Glutamatergic neuron (in vitro differentiated cells): ENCODE data around the gene ZNF423. TPM values are rescaled to one million over a fixed set of nuclear protein-coding genes. Genes with fewer than 3 reads are reported as not detected.
"Not testable (repeated sequence)": the region's sequence is repeated elsewhere in the genome, so short reads cannot be mapped to it uniquely, and the experiment has no call there.

Experiments used
- DNase-seq: peaks from one replicate; pipeline ENCODE4 v3.0.0; 2022
- H3K27ac Mint-ChIP-seq: one replicate; pipeline ENCODE4 v1.8.0; 2020; ENCODE audit warnings: mild to moderate bottlenecking, mixed read lengths, inconsistent platforms; ENCODE audit not compliant: unreplicated experiment
- H3K27me3 Mint-ChIP-seq: one replicate; pipeline ENCODE4 v1.8.0; 2020; ENCODE audit warnings: mild to moderate bottlenecking, moderate library complexity, mixed read lengths, inconsistent platforms; ENCODE audit not compliant: unreplicated experiment
- H3K36me3 Mint-ChIP-seq: one replicate; pipeline ENCODE4 v1.8.0; 2020; ENCODE audit warnings: mild to moderate bottlenecking, mixed read lengths, inconsistent platforms; ENCODE audit not compliant: unreplicated experiment
- H3K4me1 Mint-ChIP-seq: one replicate; pipeline ENCODE4 v1.8.0; 2020; ENCODE audit warnings: mild to moderate bottlenecking, low read depth, mixed read lengths, inconsistent platforms; ENCODE audit not compliant: unreplicated experiment
- H3K4me3 Mint-ChIP-seq: one replicate; pipeline ENCODE4 v1.8.0; 2020; ENCODE audit warnings: mild to moderate bottlenecking, mixed read lengths, inconsistent platforms; ENCODE audit not compliant: unreplicated experiment
- H3K9me3 Mint-ChIP-seq: one replicate; pipeline ENCODE4 v1.8.0; 2020; ENCODE audit warnings: mild to moderate bottlenecking, moderate library complexity, mixed read lengths, inconsistent platforms; ENCODE audit not compliant: unreplicated experiment
- total RNA-seq: library from RNA; stranded (reverse); fragmentation: NEBNext Ultra II Directional; extraction: Animal tissue kit (Norgen Biotek cat#: 25700); gene quantifications from one replicate; pipeline ENCODE4 v1.2.1, GENCODE V29; 2021; ENCODE audit not compliant: unreplicated experiment
- TF ChIP-seq, protein P1 (sequence below): fragments of 200-600 bp; sonication (generic); IDR thresholded peaks from one replicate; pipeline ENCODE4 v1.5.0; 2021; ENCODE audit not compliant: partially characterized antibody, unreplicated experiment

The ZNF423 gene
- total RNA-seq, 1 donor from 2014 or later, result 149 TPM

- peaks cover 2% of the 10 kb centered on the region for H3K36me3 Mint-ChIP-seq
- peaks cover 16% of the 10 kb centered on the region for H3K4me1 Mint-ChIP-seq
- H3K27ac Mint-ChIP-seq, result peak overlapping the region; percentile 36
- H3K4me3 Mint-ChIP-seq, result no peak overlapping the region
- no peak for DNase-seq
- TF ChIP-seq, protein P1, sequence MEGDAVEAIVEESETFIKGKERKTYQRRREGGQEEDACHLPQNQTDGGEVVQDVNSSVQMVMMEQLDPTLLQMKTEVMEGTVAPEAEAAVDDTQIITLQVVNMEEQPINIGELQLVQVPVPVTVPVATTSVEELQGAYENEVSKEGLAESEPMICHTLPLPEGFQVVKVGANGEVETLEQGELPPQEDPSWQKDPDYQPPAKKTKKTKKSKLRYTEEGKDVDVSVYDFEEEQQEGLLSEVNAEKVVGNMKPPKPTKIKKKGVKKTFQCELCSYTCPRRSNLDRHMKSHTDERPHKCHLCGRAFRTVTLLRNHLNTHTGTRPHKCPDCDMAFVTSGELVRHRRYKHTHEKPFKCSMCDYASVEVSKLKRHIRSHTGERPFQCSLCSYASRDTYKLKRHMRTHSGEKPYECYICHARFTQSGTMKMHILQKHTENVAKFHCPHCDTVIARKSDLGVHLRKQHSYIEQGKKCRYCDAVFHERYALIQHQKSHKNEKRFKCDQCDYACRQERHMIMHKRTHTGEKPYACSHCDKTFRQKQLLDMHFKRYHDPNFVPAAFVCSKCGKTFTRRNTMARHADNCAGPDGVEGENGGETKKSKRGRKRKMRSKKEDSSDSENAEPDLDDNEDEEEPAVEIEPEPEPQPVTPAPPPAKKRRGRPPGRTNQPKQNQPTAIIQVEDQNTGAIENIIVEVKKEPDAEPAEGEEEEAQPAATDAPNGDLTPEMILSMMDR, result no peak
- H3K9me3 Mint-ChIP-seq, result peaks cover 21% of the 10 kb centered on the region
- peaks cover 14% of the 10 kb centered on the region for H3K27me3 Mint-ChIP-seq
Observed at GRCh38 chr16:49514073-49514980, 341.6 kb downstream of the ZNF423 start.

GRCh38 chr16:49513040-49513439 lies 342.9 kb downstream of the ZNF423 start:
- no peak overlapping the region for H3K27ac Mint-ChIP-seq
- no peaks in the 10 kb centered on the region for H3K36me3 Mint-ChIP-seq
- DNase-seq, result no peak
- peaks cover 23% of the 10 kb centered on the region for H3K9me3 Mint-ChIP-seq
- H3K4me3 Mint-ChIP-seq, result no peak overlapping the region
- TF ChIP-seq, protein P1, result no peak
- peaks cover 13% of the 10 kb centered on the region for H3K27me3 Mint-ChIP-seq
- H3K4me1 Mint-ChIP-seq, result peaks cover 17% of the 10 kb centered on the region

DNA sequence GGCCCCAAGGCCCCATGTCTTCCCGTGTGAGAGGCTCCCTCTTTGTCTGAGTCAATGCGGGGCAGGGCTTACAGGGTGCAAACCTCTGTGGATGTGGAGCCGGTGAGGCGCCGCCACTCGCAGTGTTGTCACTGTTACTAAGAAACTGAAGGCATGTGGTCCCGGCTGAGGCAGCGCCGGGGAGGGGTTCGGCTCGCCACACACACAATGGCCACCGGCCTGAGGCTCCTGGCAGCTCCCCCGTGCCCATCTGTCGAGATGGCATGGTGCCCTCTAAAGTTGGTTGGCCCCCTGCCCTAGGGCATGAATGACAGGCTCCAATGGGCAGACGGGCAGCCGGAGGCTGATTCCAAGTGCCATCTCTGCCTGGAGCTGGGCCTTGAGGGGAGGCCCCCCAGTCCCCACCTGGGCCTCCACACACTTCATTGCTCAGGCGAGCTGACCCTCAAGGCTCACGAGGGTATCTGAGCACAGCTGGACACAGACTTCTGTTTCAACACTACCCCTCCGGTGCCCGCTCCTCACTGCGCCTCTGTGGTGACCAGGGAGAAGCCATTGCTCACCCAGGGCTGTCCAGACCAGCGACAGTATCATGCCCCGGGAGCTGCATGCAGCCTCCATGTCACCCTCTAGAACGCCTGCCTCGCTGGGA lies 345.1 kb downstream of the ZNF423 start:
- TF ChIP-seq, protein P1, result no peak
- peaks cover 23% of the 10 kb centered on the region for H3K9me3 Mint-ChIP-seq
- H3K27ac Mint-ChIP-seq, result no peak overlapping the region
- no peak overlapping the region for H3K4me3 Mint-ChIP-seq
- no peak for DNase-seq
- no peaks in the 10 kb centered on the region for H3K36me3 Mint-ChIP-seq
- H3K4me1 Mint-ChIP-seq, result peaks cover 19% of the 10 kb centered on the region
- peaks cover 9% of the 10 kb centered on the region for H3K27me3 Mint-ChIP-seq

DNA sequence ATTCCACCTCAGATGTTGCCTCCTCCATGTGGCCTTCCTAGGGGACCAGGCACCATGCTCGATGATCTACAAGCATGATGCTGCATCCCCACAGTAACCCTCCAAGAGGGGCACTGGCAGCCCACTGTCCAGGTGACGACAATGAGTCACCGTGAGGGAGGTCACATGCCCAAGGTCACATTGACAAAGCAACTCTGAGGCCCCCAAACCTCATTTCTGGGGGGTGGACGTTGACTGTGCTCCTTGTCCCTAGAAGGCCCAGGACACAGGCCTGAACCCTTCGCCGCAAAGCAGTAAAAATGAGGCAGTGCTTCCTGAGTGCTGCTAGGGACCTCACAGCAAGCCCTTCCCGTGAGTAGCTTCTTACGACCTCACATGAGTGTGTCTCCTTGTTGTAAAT lies 345.8 kb downstream of the ZNF423 start:
- TF ChIP-seq, protein P1, result no peak
- DNase-seq, result no peak
- no peak overlapping the region for H3K27ac Mint-ChIP-seq
- peaks cover 23% of the 10 kb centered on the region for H3K9me3 Mint-ChIP-seq
- H3K4me1 Mint-ChIP-seq, result peaks cover 19% of the 10 kb centered on the region
- H3K4me3 Mint-ChIP-seq, result no peak overlapping the region
- H3K36me3 Mint-ChIP-seq, result no peaks in the 10 kb centered on the region
- peaks cover 9% of the 10 kb centered on the region for H3K27me3 Mint-ChIP-seq

DNA sequence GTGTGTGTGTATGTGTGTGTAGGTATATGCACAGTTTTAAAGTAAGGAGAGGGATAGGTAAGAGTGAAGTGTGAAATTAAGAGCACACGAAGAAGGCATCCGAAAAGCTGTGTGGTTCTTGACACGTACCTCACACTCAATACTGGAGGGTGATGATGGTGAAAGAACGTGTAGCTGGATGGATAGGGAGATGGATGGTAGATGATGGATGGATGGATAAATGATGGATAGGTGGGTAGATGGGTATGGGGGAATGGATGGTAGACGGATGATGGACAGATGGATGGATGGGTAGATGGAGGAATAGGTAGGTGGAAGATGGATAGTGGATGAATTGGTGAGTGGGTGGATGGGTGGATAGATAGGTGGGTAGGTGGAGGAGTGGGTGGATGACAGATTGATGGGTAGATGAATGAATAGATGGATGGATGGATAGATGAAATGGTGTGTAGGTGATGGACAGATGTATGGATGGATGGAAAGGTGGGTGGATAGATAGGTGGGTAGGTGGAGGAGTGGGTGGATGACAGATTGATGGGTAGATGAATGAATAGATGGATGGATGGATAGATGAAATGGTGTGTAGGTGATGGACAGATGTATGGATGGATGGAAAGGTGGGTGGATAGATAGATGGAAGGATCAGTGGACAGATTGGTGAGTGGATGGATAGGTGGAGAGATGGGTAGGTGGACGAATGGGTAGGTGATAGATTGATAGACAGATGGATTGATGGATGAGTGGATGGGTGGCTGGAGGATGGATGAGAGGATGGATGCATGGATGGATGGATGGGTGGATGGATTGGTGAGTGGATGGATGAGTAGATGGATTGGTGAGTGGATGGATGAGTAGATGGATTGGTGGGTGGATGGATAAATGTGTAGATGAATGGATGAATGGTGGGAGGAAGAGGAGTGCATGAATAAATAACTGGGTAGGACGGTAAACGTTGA lies 349.6 kb downstream of the ZNF423 start:
- not testable (repeated sequence) for DNase-seq, H3K36me3 Mint-ChIP-seq, H3K27ac Mint-ChIP-seq, H3K4me3 Mint-ChIP-seq
- Mint-ChIP-seq H3K27me3 (peaks cover 11% of the 10 kb centered on the region), H3K4me1 (peaks cover 21% of the 10 kb centered on the region), H3K9me3 (peaks cover 16% of the 10 kb centered on the region)
